Aorta (tissue), 5 donors: ENCODE measurements around the gene SLC25A51. TPM values are rescaled to one million over a fixed set of nuclear protein-coding genes. Genes with fewer than 3 reads are reported as not detected.

Source experiments
- ATAC-seq: fragments of 200-7000 bp; cut with Tn5 transposase; one replicate; pipeline ENCODE4 v1.9.1; 2022; ENCODE audit warnings: moderate library complexity; ENCODE audit not compliant: low FRiP score
- DNase-seq, 2 donors: peaks; one replicate each; pipeline ENCODE4 v3.0.0-alpha.2; 2020
- H3K27ac ChIP-seq, 2 donors: one replicate each; pipeline ENCODE4 v1.5.1; 2013; ENCODE audit warnings: low read length in 2 of 2, mild to moderate bottlenecking in 2 of 2, moderate library complexity in 2 of 2, control low read depth in 1 of 2, inconsistent platforms in 1 of 2, low read depth in 1 of 2
- H3K27me3 ChIP-seq, 2 donors: one replicate each; pipeline ENCODE4 v1.6.1; 2013; ENCODE audit warnings: control low read depth in 1 of 2, low read length in 1 of 2, mild to moderate bottlenecking in 1 of 2, moderate library complexity in 1 of 2; ENCODE audit not compliant: insufficient read depth in 2 of 2, control insufficient read depth in 1 of 2
- H3K36me3 ChIP-seq, 2 donors: one replicate each; pipeline ENCODE4 v1.6.1; 2013; ENCODE audit warnings: control low read depth in 1 of 2, low read length in 1 of 2, mild to moderate bottlenecking in 1 of 2; ENCODE audit not compliant: insufficient read depth in 2 of 2, control insufficient read depth in 1 of 2
- H3K4me1 ChIP-seq, 2 donors: one replicate each; pipeline ENCODE4 v1.6.1; 2013; ENCODE audit warnings: low read length in 2 of 2, control low read depth in 1 of 2, mild to moderate bottlenecking in 1 of 2, moderate library complexity in 1 of 2; ENCODE audit not compliant: insufficient read depth in 2 of 2, control insufficient read depth in 1 of 2
- H3K4me3 ChIP-seq, 2 donors: one replicate each; pipeline ENCODE4 v1.5.1; 2013; ENCODE audit warnings: low read length in 2 of 2, control low read depth in 1 of 2, mild to moderate bottlenecking in 1 of 2
- H3K9me3 ChIP-seq: one replicate; pipeline ENCODE4 v1.6.1; 2013; ENCODE audit warnings: mild to moderate bottlenecking, low read length; ENCODE audit not compliant: control insufficient read depth
- WGBS, 2 donors: extraction: QIAGEN DNeasy Blood & Tissue Kit; methylation state at CpG; one replicate each; pipeline ENCODE4 v1.1.7; 2013; 5-methylcytosine and 5-hydroxymethylcytosine counted together
- intact Hi-C, 2 donors: fragments of 100-400 bp; cut with DNase I; formaldehyde crosslinking; loops; one replicate each; pipeline versions ENCODE4 v1.14.2 to v1.15.0; 2022
- polyA plus RNA-seq, 2 donors: library from polyadenylated mRNA; stranded (reverse); fragments of 200-250 nt; gene quantifications; one replicate each; pipeline ENCODE4 v1.2.3, GENCODE V29; 2013
- total RNA-seq, 2 donors: library from RNA; stranded (reverse); fragmentation: NEBNext Ultra II Directional; extraction: Animal tissue kit (Norgen Biotek cat#: 25700); gene quantifications; one replicate each; pipeline ENCODE4 v1.2.1, GENCODE V29; 2021
- donor health status: healthy with polysubstance abuse.
- donor health status: Bipolar disorder and iron deficiency.
- donor health status: DM: no; HTN: no; CAD: no.
- donor health status: DM: no; HTN: no; CAD: no.
- donor health status: DM: yes; HTN: yes; CAD: no.

SLC25A51 gene
- total and polyA plus RNA-seq, 4 donors: 4.8 to 24.3 (median 14.8) TPM

- ATAC-seq: no peak
- intact Hi-C loops: no loop called here
- WGBS, 2 donors: 20 to 28% methylated on average over 9 of the region's 9 CpGs
These were observed 44.0 kb upstream of the SLC25A51 start for GRCh38 chr9:37947977-37948376.

GRCh38 chr9:37947471-37947870 lies 43.5 kb upstream of the SLC25A51 start:
- no peak overlapping the region for H3K27ac ChIP-seq
- no peaks in the 10 kb centered on the region for H3K27me3 ChIP-seq
- peaks cover 0 to 3% of the 10 kb centered on the region in 2 donors for H3K4me1 ChIP-seq
- no peak for ATAC-seq
- no peak for DNase-seq
- H3K9me3 ChIP-seq: no peaks in the 10 kb centered on the region
- WGBS, 2 donors: 78 to 82% methylated on average over 7 of the region's 7 CpGs
- no peaks in the 10 kb centered on the region for H3K36me3 ChIP-seq
- no peak overlapping the region for H3K4me3 ChIP-seq
- intact Hi-C loops: no loop called here

More at GRCh38 chr9:37947977-37948376, 44.0 kb upstream of the SLC25A51 start:
- H3K27me3 ChIP-seq: no peaks in the 10 kb centered on the region
- H3K4me3 ChIP-seq: no peak overlapping the region
- H3K27ac ChIP-seq: no peak overlapping the region
- peaks cover 0 to 3% of the 10 kb centered on the region in 2 donors for H3K4me1 ChIP-seq
- DNase-seq: no peak
- no peaks in the 10 kb centered on the region for H3K9me3 ChIP-seq
- no peaks in the 10 kb centered on the region for H3K36me3 ChIP-seq

DNA sequence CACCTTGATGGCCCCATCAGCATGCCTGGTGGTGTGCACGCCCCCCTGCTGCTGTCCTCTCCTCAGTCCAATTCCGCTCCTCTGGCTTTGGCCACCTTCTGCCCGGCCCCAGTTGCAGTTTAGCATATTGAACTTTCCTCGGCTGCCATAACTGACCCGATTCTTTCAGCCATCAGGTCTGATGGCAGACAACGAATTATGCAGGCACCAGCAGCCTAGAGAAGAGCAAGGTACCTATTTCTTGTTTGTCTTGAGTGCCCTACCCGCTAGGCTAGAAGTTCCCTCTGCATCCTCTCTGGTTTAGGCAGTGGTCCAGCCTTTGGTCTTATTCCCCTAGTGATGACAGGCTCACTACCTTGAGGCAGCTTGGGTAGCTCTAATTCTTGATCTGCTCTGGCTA lies 43.0 kb upstream of the SLC25A51 start:
- intact Hi-C loops: no loop called here

DNA sequence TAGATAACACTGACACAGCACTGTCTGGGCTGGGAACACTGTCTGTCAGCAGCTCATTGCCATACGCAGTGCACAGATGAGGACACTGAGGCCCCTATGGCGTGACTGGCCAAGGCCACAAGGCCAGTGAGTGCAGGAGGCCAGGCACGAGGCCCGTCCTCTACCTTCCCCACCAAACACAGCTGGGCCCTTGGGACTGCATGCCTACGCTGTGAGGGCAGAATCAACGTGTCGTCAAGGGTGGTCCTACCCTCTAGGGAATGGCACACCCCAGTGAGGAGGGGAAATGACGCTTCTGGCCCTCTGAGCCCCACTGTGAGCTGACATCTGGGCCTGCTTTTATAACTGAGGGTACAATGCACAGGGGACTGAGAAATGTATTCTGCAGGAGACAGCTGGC lies 42.1 kb upstream of the SLC25A51 start:
- ATAC-seq: no peak
- no peak for DNase-seq
- Histone ChIP-seq H3K27ac (no peak overlapping the region), H3K27me3 (no peaks in the 10 kb centered on the region), H3K4me3 (no peak overlapping the region), H3K9me3 (no peaks in the 10 kb centered on the region), H3K36me3 (no peaks in the 10 kb centered on the region), H3K4me1 (peaks cover 0 to 3% of the 10 kb centered on the region in 2 donors)
- WGBS, 2 donors: 72 to 83% methylated on average over 8 of the region's 8 CpGs
- intact Hi-C loops: no loop called here

More for the DNA sequence above, 43.0 kb upstream of the SLC25A51 start:
- WGBS, 2 donors: 90 to 94% methylated on average over 7 of the region's 7 CpGs
- Histone ChIP-seq H3K27ac (no peak overlapping the region), H3K4me1 (peaks cover 0 to 3% of the 10 kb centered on the region in 2 donors), H3K9me3 (no peaks in the 10 kb centered on the region), H3K36me3 (no peaks in the 10 kb centered on the region), H3K4me3 (no peak overlapping the region), H3K27me3 (no peaks in the 10 kb centered on the region)
- ATAC-seq (no peak), DNase-seq (no peak)

DNA sequence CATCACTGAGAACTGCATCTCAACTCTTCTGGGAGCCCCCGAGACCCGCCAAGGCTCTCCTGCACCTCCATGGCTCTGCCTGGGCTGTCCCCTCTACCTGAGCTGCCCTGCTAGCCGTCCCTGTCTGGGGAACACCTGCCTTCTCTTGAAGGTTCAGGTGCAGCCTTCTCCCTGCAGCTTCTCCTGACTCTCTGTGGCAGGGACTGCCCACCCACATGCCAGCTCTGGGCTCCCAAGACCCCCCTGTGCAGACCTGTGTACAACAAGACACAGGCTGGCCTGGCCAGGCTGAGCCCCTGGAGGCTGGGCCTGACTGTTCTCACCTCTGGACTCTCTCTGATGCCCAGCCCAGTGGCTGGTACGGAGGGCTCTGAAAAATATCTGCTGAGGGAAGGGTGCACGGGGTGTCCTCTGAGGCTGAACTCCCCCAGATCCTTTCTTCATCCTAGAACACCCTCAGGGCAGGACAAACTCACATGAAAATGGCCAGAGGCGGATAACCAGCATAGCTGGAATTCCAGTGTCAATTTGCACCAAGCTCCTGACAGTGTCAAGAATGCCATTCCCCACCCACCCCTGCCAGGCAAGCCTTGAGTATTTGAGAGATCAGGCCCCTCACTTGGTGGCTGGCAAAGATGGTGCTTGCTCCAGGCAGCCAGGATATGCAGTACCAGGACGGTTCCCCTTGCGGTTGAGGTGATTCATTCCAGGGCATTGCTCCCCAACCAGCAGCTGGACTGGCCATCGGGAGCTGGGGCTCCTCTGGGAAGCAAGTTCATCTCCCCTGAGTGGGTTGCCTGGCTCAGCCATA lies 40.9 kb upstream of the SLC25A51 start:
- 57 to 63% methylated on average over 9 of the region's 9 CpGs for WGBS, 2 donors
- Histone ChIP-seq H3K27me3 (no peaks in the 10 kb centered on the region), H3K36me3 (no peaks in the 10 kb centered on the region), H3K4me3 (no peak overlapping the region), H3K4me1 (peaks cover 0 to 3% of the 10 kb centered on the region in 2 donors), H3K9me3 (no peaks in the 10 kb centered on the region), H3K27ac (peak overlapping the region in 1 of 2 donors; percentile 0)
- DNase-seq (no peak), ATAC-seq (no peak)
- intact Hi-C loops: loop anchor here in 1 of 2 donors (5.0 kb wide), 2 partner anchors 77 to 122 kb away; partner anchors contain the start of gene SHB

DNA sequence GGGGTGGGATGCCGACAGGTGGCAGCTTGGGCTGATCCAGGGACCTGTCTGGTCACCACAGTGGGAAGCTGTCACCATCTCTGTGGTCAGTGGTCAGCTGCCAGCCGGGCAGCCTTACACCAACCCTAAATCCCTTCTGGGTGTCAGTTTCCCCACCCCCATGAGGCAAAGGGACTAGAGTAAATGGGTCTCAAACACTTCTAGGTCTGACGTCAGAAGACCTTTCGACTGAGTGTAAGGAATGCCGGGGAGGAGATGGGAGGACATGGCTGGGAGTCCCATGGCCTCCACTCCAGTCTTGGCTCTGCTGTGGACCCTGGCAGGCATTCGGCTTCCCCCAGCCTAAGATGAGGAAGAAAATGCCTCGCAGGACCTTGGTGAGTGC lies 40.3 kb upstream of the SLC25A51 start:
- DNase-seq (no peak), ATAC-seq (peak; percentile 3)
- intact Hi-C loops: loop anchor here in 1 of 2 donors (5.0 kb wide), 2 partner anchors 78 to 123 kb away; partner anchors contain the start of gene SHB
- Histone ChIP-seq H3K4me3 (no peak overlapping the region), H3K4me1 (peaks cover 0 to 3% of the 10 kb centered on the region in 2 donors), H3K9me3 (no peaks in the 10 kb centered on the region), H3K27ac (peak overlapping the region in 1 of 2 donors; percentile 62), H3K36me3 (no peaks in the 10 kb centered on the region), H3K27me3 (no peaks in the 10 kb centered on the region)
- WGBS, 2 donors: 31 to 39% methylated on average over 7 of the region's 7 CpGs

- H3K4me1 ChIP-seq: peaks cover 0 to 7% of the 10 kb centered on the region in 2 donors
These were observed 39.7 kb upstream of the SLC25A51 start for GRCh38 chr9:37943345-37944265.

GRCh38 chr9:37942621-37943344 lies 38.9 kb upstream of the SLC25A51 start:
- H3K36me3 ChIP-seq: no peaks in the 10 kb centered on the region
- peak overlapping the region in 1 of 2 donors; percentile 66 for H3K27ac ChIP-seq
- DNase-seq (no peak), ATAC-seq (no peak)
- H3K27me3 ChIP-seq: no peaks in the 10 kb centered on the region
- H3K4me1 ChIP-seq: peaks cover 0 to 5% of the 10 kb centered on the region in 2 donors
- intact Hi-C loops: loop anchor here in 1 of 2 donors (5.0 kb wide), 2 partner anchors 80 to 125 kb away; partner anchors contain the start of gene SHB
- WGBS, 2 donors: 25 to 35% methylated on average over 12 of the region's 12 CpGs
- H3K9me3 ChIP-seq: no peaks in the 10 kb centered on the region
- H3K4me3 ChIP-seq: no peak overlapping the region

More at GRCh38 chr9:37943345-37944265, 39.7 kb upstream of the SLC25A51 start:
- intact Hi-C loops: loop anchor here in 1 of 2 donors (5.0 kb wide), 2 partner anchors 79 to 124 kb away; partner anchors contain the start of gene SHB
- Histone ChIP-seq H3K27ac (peak overlapping the region in 1 of 2 donors; percentile 66), H3K27me3 (no peaks in the 10 kb centered on the region), H3K9me3 (no peaks in the 10 kb centered on the region), H3K4me3 (no peak overlapping the region), H3K36me3 (no peaks in the 10 kb centered on the region)
- WGBS, 2 donors: 18 to 20% methylated on average over 12 of the region's 12 CpGs
- DNase-seq (peak in 1 of 2 donors; percentile 79), ATAC-seq (peak; percentile 47)
